ENCODE measurements around the gene CNDP2.

GRCh38 chr18:74556126-74556525 lies 60.0 kb downstream of the CNDP2 start:
- TF ChIP-seq HNRNPL (IDR thresholded peaks at IDR 0.05; ENCODE audit: low read depth, low read length), result no peak
- no peak for TF ChIP-seq CTCF (CRISPR knock-in tag; IDR thresholded peaks at IDR 0.05)
- no peak for TF ChIP-seq MAX (IDR thresholded peaks at IDR 0.05)
- no peak for TF ChIP-seq ZNF263 (CRISPR knock-in tag; IDR thresholded peaks at IDR 0.05)
- no peak for TF ChIP-seq ZNF766 (CRISPR knock-in tag; IDR thresholded peaks at IDR 0.05; ENCODE audit: borderline replicate concordance)
- TF ChIP-seq SIX1 (CRISPR knock-in tag; IDR thresholded peaks at IDR 0.05; ENCODE audit: borderline replicate concordance), result no peak
- no peak for TF ChIP-seq EZH2 (conservative IDR thresholded peaks at IDR 0.05; ENCODE audit: low read depth, low read length)

All from HepG2 (cell line).